GM18909 (cell line): ENCODE results near the gene MRPL12.

ENCODE experiments used
- ATAC-seq: cut with Tn5 transposase; IDR thresholded peaks from one replicate; pipeline ENCODE4 v1.9.1; 2021; ENCODE audit warnings: mild to moderate bottlenecking; ENCODE audit not compliant: unreplicated experiment, poor library complexity

MRPL12 gene

GRCh38 chr17:81681672-81682071 lies 21.5 kb upstream of the MRPL12 start:
- no peak for ATAC-seq

DNA sequence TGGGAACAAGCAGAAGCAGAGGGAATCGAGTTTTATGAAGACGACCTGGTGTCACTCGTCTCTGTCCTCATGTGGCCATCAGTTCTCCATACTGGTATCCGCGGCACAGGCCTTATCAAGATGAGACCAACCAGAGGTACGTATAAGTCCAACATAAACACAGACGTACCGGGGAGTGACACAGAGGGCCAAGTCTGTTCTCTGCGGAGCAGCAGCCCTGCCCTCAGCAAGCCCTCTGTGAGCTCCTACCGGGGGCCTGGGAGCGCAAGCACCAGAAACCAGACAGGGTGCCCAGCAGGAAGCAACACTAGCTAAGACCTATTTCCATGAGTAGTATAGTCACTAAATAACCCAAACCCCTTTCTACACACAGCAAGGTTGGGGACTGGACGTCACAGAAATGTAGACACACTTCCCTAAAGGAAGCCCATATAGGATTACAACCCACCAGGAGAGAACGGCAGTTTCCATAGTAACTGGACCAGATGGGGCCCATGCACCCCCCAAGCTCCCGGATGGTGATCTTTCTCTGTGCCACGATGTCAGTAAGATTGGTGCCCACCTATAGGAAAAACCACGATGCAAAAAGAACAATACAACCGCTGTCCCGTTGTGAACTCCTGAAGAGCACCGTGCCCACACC lies 20.5 kb upstream of the MRPL12 start:
- no peak for ATAC-seq

GRCh38 chr17:81683208-81683583 lies 20.0 kb upstream of the MRPL12 start:
- ATAC-seq = peak; percentile 3

DNA sequence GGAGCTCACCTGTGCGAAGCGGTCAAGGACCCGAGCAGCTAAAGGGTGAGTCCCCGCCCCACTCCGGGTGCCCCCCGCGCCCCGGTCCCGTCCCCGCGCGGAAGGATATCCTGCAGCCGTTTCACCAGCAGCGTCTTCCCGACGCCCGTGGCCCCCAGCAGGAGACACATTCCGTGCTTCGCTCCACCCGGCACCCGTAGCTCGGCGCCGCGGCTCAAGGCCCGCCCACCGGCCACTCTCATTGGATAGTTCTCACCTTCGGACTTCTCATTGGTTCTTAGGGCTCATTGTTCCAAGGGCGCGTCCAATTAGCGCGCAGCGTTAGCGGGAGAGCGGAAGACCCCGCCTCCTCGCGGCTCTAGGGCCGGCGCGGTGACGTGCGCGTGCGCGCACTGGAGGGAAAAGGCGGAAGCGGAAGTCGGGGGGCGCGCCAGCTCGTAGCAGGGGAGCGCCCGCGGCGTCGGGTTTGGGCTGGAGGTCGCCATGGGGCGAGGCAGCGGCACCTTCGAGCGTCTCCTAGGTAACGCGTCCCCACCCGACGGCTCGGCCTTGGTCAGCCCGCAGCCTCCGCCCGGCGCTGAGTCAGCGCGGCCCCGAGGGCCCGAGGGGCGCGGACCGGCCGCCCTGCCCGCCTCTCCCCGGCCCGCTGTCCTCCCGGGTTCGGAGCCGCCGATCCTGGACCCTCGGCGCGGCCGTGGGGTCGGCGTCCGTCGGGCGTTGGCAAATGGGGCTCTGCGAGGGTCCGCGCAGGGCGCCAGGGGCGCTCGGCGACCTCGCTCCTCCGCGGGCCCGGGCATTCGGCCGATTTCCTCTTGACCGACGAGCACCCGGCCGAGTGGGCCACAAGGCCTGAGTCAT lies 19.4 kb upstream of the MRPL12 start, which contains the start of the genes ARL16 and HGS:
TSS of gene ARL16 (minus strand) at position 214 of the 858 bp plus-strand sequence. CDS start at position 170, 44 bp downstream.
TSS of gene HGS (plus strand) at position 428 of the 858 bp plus-strand sequence. CDS start at position 484, 56 bp downstream.
- peak; percentile 92 for ATAC-seq

DNA sequence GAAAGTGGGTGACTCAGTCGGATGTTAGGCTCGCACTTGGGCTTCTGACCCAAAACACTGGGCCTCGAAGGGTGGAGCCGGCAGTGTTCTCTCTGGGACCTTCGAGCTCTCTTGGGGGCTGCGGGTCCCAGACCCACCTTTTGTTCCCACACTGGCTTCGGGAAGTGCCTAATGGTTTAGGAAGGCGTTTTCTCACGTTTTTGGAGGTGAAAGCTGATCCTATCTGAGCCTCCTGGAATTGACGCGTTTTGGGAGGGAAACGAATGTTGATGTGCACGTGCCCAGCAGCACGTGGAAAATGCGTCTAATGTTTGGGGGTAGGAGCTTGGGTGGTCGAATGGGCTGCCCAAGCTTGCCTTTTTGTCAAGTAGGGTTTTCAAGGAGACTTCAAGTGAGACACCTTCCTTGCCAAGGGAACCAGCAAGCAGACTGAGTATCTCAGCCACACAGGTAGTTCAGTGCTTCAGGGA lies 18.7 kb upstream of the MRPL12 start:
- ATAC-seq = no peak

- ATAC-seq = no peak
Observed at GRCh38 chr17:81685108-81685507, 18.1 kb upstream of the MRPL12 start.

DNA sequence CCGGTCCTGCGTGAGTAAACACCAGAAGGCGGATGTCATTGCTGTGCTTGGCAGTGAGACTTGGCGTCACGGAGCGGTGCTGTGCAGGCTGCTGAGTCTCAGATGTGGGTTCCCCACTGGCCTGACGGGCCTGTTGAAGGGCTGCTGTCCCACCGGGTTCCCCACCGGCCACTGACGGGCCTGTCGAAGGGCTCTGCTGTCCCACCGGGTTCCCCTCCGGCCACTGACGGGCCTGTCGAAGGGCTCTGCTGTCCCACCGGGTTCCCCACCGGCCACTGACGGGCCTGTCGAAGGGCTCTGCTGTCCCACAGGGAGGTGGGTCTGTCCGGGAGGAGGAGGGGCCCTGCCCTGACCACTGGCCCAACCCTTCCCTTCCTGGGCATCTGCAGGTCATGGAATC lies 16.6 kb upstream of the MRPL12 start:
- ATAC-seq = no peak

GRCh38 chr17:81687770-81688541 lies 15.2 kb upstream of the MRPL12 start:
- ATAC-seq = no peak

- ATAC-seq = no peak
Observed at GRCh38 chr17:81688616-81689015, 14.6 kb upstream of the MRPL12 start.

- ATAC-seq = no peak
Observed at GRCh38 chr17:81690066-81690465, 13.1 kb upstream of the MRPL12 start.

DNA sequence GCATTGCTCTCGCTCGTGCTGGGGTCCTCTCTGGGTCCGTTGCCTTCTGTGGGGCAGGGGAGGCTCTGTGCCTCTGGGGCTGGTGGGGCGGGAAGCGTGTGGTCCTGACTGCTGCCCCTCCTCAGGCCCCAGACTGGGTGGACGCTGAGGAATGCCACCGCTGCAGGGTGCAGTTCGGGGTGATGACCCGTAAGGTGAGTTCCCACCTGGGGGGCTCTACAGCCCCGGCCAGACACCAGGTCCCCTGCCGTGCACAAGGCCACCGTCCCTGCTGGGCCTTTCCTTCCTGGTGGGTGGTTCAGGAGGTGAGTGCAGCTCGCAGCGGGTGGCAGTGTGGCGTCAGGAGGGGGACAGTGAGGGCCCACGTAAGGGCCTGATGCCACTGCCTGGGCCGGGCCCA lies 12.6 kb upstream of the MRPL12 start:
- ATAC-seq = no peak

- ATAC-seq = no peak
Observed at GRCh38 chr17:81691196-81691595, 12.0 kb upstream of the MRPL12 start.

DNA sequence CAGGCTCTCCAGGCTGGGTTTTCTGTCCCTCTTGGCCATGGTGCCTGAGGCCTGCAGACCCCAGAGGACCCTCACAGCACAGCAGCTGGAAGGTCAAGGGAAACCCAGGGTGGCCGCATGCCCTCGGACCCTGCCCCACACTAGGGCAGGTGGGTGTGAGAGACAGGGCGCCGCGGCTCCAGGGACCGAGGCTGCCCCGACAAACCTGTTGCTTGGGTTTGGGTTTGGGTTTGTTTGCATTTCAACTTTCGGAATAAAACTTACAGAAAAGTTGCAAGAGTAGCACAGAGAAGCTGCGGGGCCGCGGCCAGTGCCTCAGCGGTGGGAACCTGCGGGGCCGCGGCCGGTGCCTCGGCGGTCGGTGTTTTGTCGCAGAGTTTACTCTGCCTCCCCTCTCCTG lies 11.6 kb upstream of the MRPL12 start:
- no peak for ATAC-seq

DNA sequence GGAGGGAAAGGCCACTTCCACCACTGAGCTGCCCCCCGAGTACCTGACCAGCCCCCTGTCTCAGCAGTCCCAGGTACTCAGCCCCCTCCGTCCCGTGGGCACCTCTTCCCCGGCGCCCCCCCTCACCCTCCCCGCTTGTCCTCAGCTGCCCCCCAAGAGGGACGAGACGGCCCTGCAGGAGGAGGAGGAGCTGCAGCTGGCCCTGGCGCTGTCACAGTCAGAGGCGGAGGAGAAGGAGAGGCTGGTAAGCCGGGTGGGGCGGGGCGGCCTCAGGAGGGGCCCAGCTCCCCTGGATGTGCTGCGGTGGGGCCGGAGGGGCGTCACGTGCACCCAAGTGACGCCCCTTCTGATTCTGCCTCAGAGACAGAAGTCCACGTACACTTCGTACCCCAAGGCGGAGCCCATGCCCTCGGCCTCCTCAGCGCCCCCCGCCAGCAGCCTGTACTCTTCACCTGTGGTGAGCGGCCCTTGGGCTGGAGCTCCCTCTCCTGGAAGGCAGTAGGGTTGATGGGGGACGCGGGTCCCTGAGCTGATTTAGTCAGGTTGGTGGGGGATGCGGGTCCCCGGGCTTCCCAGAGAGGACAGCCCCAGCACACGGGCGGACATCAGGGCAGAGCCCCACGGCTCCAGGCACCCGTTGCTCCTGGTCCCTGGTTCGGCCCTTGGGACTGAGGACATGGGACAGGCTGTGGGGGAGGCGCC lies 9.5 kb upstream of the MRPL12 start:
- ATAC-seq = no peak

- ATAC-seq = no peak
Observed at GRCh38 chr17:81694810-81695209, 8.4 kb upstream of the MRPL12 start.

GRCh38 chr17:81695211-81695610 lies 8.0 kb upstream of the MRPL12 start:
- ATAC-seq = no peak

DNA sequence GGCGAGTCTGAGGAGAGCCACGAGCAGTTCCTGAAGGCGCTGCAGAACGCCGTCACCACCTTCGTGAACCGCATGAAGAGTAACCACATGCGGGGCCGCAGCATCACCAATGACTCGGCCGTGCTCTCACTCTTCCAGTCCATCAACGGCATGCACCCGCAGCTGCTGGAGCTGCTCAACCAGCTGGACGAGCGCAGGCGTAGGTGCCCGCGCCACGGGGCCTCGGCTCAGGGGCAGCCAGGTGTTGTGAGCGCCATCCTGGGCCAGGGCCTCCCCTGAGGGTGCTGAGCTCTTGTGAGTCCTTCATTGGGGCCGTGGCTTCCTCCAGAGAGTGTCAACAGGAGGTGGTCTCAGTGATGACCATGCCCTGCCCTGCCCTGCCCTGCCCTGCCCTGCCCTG lies 7.4 kb upstream of the MRPL12 start:
- no peak for ATAC-seq

- ATAC-seq = no peak
Observed at GRCh38 chr17:81696218-81696941, 6.8 kb upstream of the MRPL12 start.

DNA sequence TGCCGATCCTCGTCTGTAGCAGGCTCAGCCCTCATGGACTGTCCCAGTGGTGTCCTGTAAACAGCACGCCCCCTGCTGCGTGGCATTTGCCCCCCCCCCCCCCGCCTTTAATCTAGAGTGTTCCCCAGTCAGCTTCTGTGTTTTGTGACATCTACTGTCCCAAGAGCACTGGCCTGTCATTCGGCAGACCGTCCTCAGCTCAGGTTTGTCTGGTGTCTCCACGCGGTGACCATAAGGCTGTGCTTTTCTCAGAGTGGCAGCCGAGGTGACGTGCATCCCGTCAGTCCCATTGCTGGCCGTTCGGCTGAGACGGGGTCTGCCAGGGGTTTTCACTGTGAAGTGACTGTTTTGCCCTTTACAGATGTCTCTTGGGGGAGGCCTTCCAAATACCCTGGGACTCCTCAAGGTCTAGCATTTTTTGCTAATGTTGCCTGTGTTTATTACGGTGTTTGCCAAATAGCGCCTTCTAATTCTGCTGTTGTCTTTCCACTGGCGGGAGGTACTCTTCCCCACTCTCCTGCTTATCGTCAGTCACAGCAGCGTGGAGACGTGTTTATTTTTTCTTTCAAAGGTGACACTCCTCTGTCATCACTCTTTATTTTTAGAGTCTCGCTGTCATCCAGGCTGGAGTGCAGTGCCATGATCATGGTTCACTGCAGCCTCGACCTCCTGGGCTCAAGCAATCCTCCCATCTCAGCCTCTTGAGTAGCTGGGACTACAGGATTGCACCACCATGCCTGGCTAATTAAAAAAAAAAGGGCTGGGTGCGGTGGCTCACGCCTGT lies 5.7 kb upstream of the MRPL12 start:
- no peak for ATAC-seq
